ENCODE data around the gene USP10. TPM values are rescaled to one million over a fixed set of nuclear protein-coding genes. Genes with fewer than 3 reads are reported as not detected.

The USP10 gene
- total RNA-seq, 1 donor from 2014 or later: 67.8 TPM

DNA sequence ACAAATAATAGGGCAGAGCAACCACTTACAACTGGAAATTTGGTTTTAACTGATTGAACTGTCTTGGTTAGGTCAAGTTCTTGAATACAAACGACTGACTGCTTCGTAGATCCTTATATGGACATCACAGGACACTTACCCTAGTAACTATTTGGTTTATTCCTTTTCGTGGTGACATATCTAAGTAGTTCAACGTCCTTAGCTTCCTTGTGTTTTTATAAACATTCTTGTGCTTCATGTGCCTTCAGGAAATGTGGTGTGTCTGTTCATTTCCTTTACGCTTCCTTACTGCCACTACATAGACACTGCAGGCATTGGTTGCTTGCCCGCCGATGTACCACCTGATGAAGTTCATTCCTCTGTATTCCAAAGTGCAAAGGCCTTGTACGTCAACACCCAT, 59.3 kb downstream of the USP10 start:
- TF ChIP-seq CTCF (IDR thresholded peaks at IDR 0.05; ENCODE audit: insufficient read depth, low read length, poor library complexity, severe bottlenecking): no peak

GRCh38 chr16:84759906-84760305, 60.1 kb downstream of the USP10 start:
- H3K36me3 ChIP-seq (ENCODE audit: control insufficient read depth, insufficient read depth, low read length): peaks cover 3% of the 10 kb centered on the region

More for the DNA sequence above, 59.3 kb downstream of the USP10 start:
- peaks cover 2% of the 10 kb centered on the region for H3K36me3 ChIP-seq (ENCODE audit: control insufficient read depth, insufficient read depth, low read length)
- H3K27me3 ChIP-seq (ENCODE audit: control insufficient read depth, insufficient read depth, low read length): no peaks in the 10 kb centered on the region
- H3K4me3 ChIP-seq (ENCODE audit: low read depth, low read length): no peak overlapping the region
- DNase-seq (ENCODE audit: low read depth): no peak

GRCh38 chr16:84761448-84762368, 61.9 kb downstream of the USP10 start:
- no peak overlapping the region for H3K4me3 ChIP-seq (ENCODE audit: low read depth, low read length)
- no peak for TF ChIP-seq CTCF (IDR thresholded peaks at IDR 0.05; ENCODE audit: insufficient read depth, low read length, poor library complexity, severe bottlenecking)
- no peaks in the 10 kb centered on the region for H3K27me3 ChIP-seq (ENCODE audit: control insufficient read depth, insufficient read depth, low read length)
- DNase-seq (ENCODE audit: low read depth): no peak
- peaks cover 3% of the 10 kb centered on the region for H3K36me3 ChIP-seq (ENCODE audit: control insufficient read depth, insufficient read depth, low read length)

More at GRCh38 chr16:84759906-84760305, 60.1 kb downstream of the USP10 start:
- no peak overlapping the region for H3K4me3 ChIP-seq (ENCODE audit: low read depth, low read length)
- no peak for DNase-seq (ENCODE audit: low read depth)
- TF ChIP-seq CTCF (IDR thresholded peaks at IDR 0.05; ENCODE audit: insufficient read depth, low read length, poor library complexity, severe bottlenecking): no peak
- H3K27me3 ChIP-seq (ENCODE audit: control insufficient read depth, insufficient read depth, low read length): no peaks in the 10 kb centered on the region

- no peak overlapping the region for H3K4me3 ChIP-seq (ENCODE audit: low read depth, low read length)
- DNase-seq (ENCODE audit: low read depth): no peak
- TF ChIP-seq CTCF (IDR thresholded peaks at IDR 0.05; ENCODE audit: insufficient read depth, low read length, poor library complexity, severe bottlenecking): no peak
- peaks cover 3% of the 10 kb centered on the region for H3K36me3 ChIP-seq (ENCODE audit: control insufficient read depth, insufficient read depth, low read length)
- no peaks in the 10 kb centered on the region for H3K27me3 ChIP-seq (ENCODE audit: control insufficient read depth, insufficient read depth, low read length)
These were observed 63.4 kb downstream of the USP10 start for GRCh38 chr16:84763164-84763563.

- H3K36me3 ChIP-seq (ENCODE audit: control insufficient read depth, insufficient read depth, low read length): peaks cover 3% of the 10 kb centered on the region
- no peak for TF ChIP-seq CTCF (IDR thresholded peaks at IDR 0.05; ENCODE audit: insufficient read depth, low read length, poor library complexity, severe bottlenecking)
- no peak for DNase-seq (ENCODE audit: low read depth)
- H3K27me3 ChIP-seq (ENCODE audit: control insufficient read depth, insufficient read depth, low read length): no peaks in the 10 kb centered on the region
- H3K4me3 ChIP-seq (ENCODE audit: low read depth, low read length): no peak overlapping the region
These were observed 63.8 kb downstream of the USP10 start for GRCh38 chr16:84763629-84764028.

Measured in kidney epithelial cell (primary cell).